Fibroblast of lung (primary cell): ENCODE data around the gene DKC1.

Source experiments
- EZH2 ChIP-seq: IDR thresholded peaks from 2 replicates; pipeline ENCODE4 v1.5.1; 2012; ENCODE audit warnings: low read length, control low read depth, mild to moderate bottlenecking; ENCODE audit errors: missing control alignments
- TF ChIP-seq, protein P1 (sequence below), 2 donors: IDR thresholded peaks in 1 of 2; conservative IDR thresholded peaks in 1 of 2; 1 replicate in 1 of 2; 2 replicates in 1 of 2; pipeline ENCODE4 v1.5.1; 2011 to 2012; ENCODE audit warnings: low read length in 2 of 2, control low read depth in 1 of 2, inconsistent platforms in 1 of 2, low read depth in 1 of 2, mild to moderate bottlenecking in 1 of 2

DNA sequence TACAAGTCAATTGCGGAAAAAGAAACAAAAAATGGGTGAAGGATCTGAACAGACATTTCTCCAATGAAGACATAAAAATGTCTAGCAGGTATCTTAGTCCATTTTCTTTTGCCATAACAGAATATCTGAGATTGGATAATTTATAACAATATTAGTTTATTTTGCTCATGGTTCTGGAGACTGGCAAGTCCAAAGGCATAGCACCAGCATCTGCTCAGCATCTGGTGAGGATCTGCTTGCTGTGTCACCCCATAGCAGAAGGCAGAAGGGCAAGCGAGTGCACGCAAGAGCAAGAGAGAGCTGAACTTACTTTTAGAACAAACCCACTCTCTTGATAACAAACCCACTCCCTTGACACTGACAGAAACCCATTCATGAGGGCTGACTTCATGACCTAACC, 41.5 kb upstream of the DKC1 start:
- no peak for TF ChIP-seq EZH2
- TF ChIP-seq, protein P1, sequence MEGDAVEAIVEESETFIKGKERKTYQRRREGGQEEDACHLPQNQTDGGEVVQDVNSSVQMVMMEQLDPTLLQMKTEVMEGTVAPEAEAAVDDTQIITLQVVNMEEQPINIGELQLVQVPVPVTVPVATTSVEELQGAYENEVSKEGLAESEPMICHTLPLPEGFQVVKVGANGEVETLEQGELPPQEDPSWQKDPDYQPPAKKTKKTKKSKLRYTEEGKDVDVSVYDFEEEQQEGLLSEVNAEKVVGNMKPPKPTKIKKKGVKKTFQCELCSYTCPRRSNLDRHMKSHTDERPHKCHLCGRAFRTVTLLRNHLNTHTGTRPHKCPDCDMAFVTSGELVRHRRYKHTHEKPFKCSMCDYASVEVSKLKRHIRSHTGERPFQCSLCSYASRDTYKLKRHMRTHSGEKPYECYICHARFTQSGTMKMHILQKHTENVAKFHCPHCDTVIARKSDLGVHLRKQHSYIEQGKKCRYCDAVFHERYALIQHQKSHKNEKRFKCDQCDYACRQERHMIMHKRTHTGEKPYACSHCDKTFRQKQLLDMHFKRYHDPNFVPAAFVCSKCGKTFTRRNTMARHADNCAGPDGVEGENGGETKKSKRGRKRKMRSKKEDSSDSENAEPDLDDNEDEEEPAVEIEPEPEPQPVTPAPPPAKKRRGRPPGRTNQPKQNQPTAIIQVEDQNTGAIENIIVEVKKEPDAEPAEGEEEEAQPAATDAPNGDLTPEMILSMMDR (conservative IDR thresholded peaks at IDR 0.05 in 1 of 2, IDR thresholded peaks at IDR 0.05 in 1 of 2; ENCODE audit: low read depth in 1 of 2, low read length in 2 of 2), result no peak
